KMS-11 (cell line): Measurements from ENCODE around the gene HMX1.

ENCODE experiments used
- H2AFZ ChIP-seq: fragments of 200-600 bp; sonication (generic); 2 replicates; pipeline ENCODE4 v1.6.1; 2016; ENCODE audit warnings: antibody characterized with exemption, mixed run types, low read depth
- H3K27ac ChIP-seq: fragments of 200-600 bp; sonication (generic); 2 replicates; pipeline ENCODE4 v1.6.1; 2016; ENCODE audit warnings: mild to moderate bottlenecking, mixed run types
- H3K27me3 ChIP-seq: fragments of 200-600 bp; sonication (generic); 2 replicates; pipeline ENCODE4 v1.6.1; 2017; ENCODE audit warnings: mild to moderate bottlenecking, low read depth, mixed run types, moderate library complexity; ENCODE audit not compliant: insufficient read depth
- H3K36me3 ChIP-seq: fragments of 200-600 bp; sonication (generic); 2 replicates; pipeline ENCODE4 v1.6.1; 2017; ENCODE audit warnings: mild to moderate bottlenecking, mixed run types; ENCODE audit not compliant: insufficient read depth
- H3K4me1 ChIP-seq: fragments of 200-600 bp; sonication (generic); 2 replicates; pipeline ENCODE4 v1.6.1; 2016; ENCODE audit warnings: mild to moderate bottlenecking, low read depth, mixed run types; ENCODE audit not compliant: poor library complexity, severe bottlenecking
- H3K4me2 ChIP-seq: fragments of 200-600 bp; sonication (generic); 2 replicates; pipeline ENCODE4 v1.7.0; 2016; ENCODE audit warnings: mild to moderate bottlenecking, mixed run types
- H3K4me3 ChIP-seq: fragments of 200-600 bp; sonication (generic); IDR thresholded peaks from 2 replicates; pipeline ENCODE4 v1.6.1; 2017; ENCODE audit warnings: low read depth, low read length, mixed read lengths; ENCODE audit not compliant: insufficient read depth
- H3K79me2 ChIP-seq: fragments of 200-600 bp; sonication (generic); 2 replicates; pipeline ENCODE4 v1.6.1; 2016; ENCODE audit warnings: low read depth, mixed run types; ENCODE audit not compliant: insufficient read depth
- H3K9ac ChIP-seq: fragments of 200-600 bp; sonication (generic); 2 replicates; pipeline ENCODE4 v1.6.1; 2016; ENCODE audit warnings: mild to moderate bottlenecking, mixed run types
- H4K20me1 ChIP-seq: fragments of 200-600 bp; sonication (generic); 2 replicates; pipeline ENCODE4 v1.6.1; 2016; ENCODE audit warnings: mild to moderate bottlenecking, mixed run types; ENCODE audit not compliant: insufficient read depth
- TF ChIP-seq, protein P1 (sequence below): fragments of 200-600 bp; sonication (generic); conservative IDR thresholded peaks from 2 replicates; pipeline ENCODE4 v1.6.1; 2017; ENCODE audit warnings: low read depth, mild to moderate bottlenecking, antibody characterized with exemption, low read length, moderate library complexity, mixed read lengths

The HMX1 gene

DNA sequence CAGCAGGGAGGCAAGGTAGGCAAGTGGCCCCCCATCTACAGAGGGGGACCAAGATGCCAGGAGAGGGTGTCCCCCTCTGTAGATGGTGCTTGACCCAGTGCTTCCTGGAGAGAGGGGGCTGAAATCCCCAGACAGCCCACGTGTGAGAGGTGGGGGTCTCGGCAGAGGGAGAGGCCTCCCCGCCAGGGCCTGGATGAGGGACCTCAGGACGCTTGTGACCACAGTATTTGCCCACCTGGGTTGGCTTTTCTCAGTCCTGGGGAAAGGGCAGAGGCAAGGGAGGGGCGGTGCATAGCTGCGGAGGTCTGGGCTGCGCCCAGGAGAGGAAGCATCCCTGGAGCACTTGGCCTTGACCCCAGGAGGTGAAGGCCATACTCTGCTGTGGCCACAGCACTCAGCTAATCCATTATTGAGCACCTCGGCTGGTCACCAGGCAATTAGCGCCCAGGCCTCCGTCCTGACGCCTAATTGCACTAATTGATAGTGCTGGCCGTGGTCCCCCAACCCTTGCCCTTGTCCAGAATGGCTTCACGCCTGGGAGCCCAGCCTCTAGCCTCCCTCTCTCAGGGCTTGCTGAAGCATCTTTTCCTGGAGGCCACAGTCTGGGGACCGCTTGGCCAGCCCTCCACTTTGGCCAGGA lies 30.7 kb downstream of the HMX1 start:
- H2AFZ ChIP-seq: no peak overlapping the region
- H3K79me2 ChIP-seq: no peaks in the 10 kb centered on the region
- TF ChIP-seq, protein P1, sequence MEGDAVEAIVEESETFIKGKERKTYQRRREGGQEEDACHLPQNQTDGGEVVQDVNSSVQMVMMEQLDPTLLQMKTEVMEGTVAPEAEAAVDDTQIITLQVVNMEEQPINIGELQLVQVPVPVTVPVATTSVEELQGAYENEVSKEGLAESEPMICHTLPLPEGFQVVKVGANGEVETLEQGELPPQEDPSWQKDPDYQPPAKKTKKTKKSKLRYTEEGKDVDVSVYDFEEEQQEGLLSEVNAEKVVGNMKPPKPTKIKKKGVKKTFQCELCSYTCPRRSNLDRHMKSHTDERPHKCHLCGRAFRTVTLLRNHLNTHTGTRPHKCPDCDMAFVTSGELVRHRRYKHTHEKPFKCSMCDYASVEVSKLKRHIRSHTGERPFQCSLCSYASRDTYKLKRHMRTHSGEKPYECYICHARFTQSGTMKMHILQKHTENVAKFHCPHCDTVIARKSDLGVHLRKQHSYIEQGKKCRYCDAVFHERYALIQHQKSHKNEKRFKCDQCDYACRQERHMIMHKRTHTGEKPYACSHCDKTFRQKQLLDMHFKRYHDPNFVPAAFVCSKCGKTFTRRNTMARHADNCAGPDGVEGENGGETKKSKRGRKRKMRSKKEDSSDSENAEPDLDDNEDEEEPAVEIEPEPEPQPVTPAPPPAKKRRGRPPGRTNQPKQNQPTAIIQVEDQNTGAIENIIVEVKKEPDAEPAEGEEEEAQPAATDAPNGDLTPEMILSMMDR: no peak
- H4K20me1 ChIP-seq: no peaks in the 10 kb centered on the region
- no peak overlapping the region for H3K27ac ChIP-seq
- H3K4me3 ChIP-seq: no peak overlapping the region
- H3K36me3 ChIP-seq: no peaks in the 10 kb centered on the region
- H3K27me3 ChIP-seq: no peaks in the 10 kb centered on the region
- H3K9ac ChIP-seq: no peak overlapping the region
- H3K4me1 ChIP-seq: no peaks in the 10 kb centered on the region
- H3K4me2 ChIP-seq: no peak overlapping the region

- TF ChIP-seq, protein P1: no peak
- Histone ChIP-seq H3K9ac (no peak overlapping the region), H3K27ac (no peak overlapping the region), H4K20me1 (no peaks in the 10 kb centered on the region), H3K4me3 (no peak overlapping the region), H3K4me1 (no peaks in the 10 kb centered on the region), H2AFZ (no peak overlapping the region), H3K79me2 (no peaks in the 10 kb centered on the region), H3K36me3 (no peaks in the 10 kb centered on the region), H3K27me3 (no peaks in the 10 kb centered on the region), H3K4me2 (no peak overlapping the region)
Observed at GRCh38 chr4:8840006-8840793, 31.4 kb downstream of the HMX1 start.

- H3K27ac ChIP-seq: no peak overlapping the region
Observed at GRCh38 chr4:8838961-8839431, 32.6 kb downstream of the HMX1 start.

GRCh38 chr4:8838296-8838960 lies 33.2 kb downstream of the HMX1 start:
- H3K36me3 ChIP-seq: no peaks in the 10 kb centered on the region

More at GRCh38 chr4:8838961-8839431, 32.6 kb downstream of the HMX1 start:
- Histone ChIP-seq H3K4me2 (no peak overlapping the region), H3K27me3 (no peaks in the 10 kb centered on the region), H3K9ac (no peak overlapping the region), H4K20me1 (no peaks in the 10 kb centered on the region), H2AFZ (no peak overlapping the region), H3K4me1 (no peaks in the 10 kb centered on the region), H3K36me3 (no peaks in the 10 kb centered on the region), H3K79me2 (no peaks in the 10 kb centered on the region), H3K4me3 (no peak overlapping the region)
- TF ChIP-seq, protein P1: no peak

More at GRCh38 chr4:8838296-8838960, 33.2 kb downstream of the HMX1 start:
- no peak overlapping the region for H3K4me3 ChIP-seq
- TF ChIP-seq, protein P1: no peak
- H2AFZ ChIP-seq: no peak overlapping the region
- no peak overlapping the region for H3K9ac ChIP-seq
- H3K27me3 ChIP-seq: no peaks in the 10 kb centered on the region
- no peaks in the 10 kb centered on the region for H4K20me1 ChIP-seq
- H3K4me2 ChIP-seq: no peak overlapping the region
- no peak overlapping the region for H3K27ac ChIP-seq
- no peaks in the 10 kb centered on the region for H3K4me1 ChIP-seq
- no peaks in the 10 kb centered on the region for H3K79me2 ChIP-seq
